Fibroblast of gingiva (primary cell): ENCODE data around the gene SLC35F3.

Experiments used
- DNase-seq: peaks from one replicate; pipeline ENCODE4 v3.0.0-alpha.2; 2011; ENCODE audit warnings: low read depth

The SLC35F3 gene

DNA sequence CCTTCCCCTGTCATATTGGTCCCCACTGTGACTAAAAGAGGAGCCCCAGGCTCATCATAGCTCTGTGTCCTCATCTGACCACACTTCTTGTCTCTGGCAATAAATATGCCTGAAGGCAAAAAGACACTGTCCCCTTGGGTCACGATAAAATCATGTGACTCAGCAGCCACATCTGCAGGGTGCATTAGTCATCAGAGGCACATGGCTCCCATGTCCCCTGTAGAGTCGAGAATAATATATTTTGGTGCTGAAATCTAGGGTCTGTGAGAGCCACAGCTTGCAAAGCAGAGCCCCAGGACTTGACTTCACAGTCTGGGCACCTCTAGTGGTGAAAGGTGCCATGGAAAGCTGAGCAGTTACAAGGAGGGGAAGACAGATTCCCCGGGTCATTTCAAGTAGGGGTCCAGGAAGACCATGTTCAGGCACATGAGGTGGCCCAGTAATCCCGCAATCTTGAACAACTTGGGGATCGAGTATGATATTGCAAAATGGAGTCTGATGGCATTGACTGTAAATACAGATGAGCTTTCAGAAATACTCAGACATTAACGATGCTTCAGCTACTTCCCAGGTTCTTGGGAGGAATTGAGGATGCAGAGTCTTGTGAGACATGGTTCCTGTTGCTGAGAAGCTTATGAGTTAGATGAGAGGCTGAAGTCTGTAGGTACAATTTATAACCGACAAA lies 68.6 kb downstream of the SLC35F3 start:
- no peak for DNase-seq

DNA sequence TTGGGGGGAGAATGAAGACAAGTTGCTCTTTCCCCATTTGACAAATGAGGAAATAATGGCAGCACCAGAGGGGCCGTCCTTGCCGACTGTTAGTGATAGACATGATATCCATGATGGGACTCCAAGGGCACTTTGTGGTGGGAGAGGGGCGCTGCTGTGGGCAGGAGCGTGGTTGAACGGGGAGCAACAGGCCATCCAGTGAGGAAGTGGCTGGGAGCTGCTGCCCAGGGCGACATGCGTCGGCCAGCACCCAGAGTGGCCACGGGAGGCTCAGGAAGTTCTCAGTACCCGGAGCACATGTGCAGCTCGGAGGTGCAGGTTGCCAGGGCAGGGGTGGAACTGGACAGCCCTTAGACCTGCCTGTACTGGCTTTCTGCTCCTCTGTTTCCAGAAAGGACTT lies 71.0 kb downstream of the SLC35F3 start:
- no peak for DNase-seq

DNA sequence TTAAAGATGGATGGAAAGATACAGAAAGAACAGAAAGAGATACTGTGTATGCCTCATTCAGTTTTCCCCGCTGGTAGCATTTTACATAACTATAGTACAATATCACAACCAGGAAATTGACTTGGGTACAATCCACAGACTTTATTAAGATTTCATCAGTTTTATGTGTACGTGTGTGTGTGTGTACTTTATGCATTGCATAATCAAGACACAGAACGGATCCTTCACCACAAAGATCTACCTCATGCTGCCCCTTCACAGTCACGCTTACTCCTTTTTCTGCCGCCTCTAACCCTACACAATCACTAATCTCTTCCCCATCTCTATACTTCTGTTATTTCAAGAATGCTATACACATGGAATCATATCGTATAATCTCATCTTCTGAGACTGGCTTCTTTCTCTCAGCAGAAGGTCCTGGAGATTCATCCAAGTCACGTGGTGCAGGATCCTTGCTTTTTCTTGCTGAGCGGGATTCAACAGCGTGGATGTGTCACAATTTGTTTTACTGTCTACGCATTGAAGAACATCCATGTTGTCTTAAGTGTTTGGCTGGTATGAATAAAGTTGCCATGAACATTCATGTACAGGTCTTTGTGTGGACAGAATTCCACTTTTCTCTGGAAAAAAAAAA lies 76.7 kb downstream of the SLC35F3 start:
- DNase-seq, result no peak

DNA sequence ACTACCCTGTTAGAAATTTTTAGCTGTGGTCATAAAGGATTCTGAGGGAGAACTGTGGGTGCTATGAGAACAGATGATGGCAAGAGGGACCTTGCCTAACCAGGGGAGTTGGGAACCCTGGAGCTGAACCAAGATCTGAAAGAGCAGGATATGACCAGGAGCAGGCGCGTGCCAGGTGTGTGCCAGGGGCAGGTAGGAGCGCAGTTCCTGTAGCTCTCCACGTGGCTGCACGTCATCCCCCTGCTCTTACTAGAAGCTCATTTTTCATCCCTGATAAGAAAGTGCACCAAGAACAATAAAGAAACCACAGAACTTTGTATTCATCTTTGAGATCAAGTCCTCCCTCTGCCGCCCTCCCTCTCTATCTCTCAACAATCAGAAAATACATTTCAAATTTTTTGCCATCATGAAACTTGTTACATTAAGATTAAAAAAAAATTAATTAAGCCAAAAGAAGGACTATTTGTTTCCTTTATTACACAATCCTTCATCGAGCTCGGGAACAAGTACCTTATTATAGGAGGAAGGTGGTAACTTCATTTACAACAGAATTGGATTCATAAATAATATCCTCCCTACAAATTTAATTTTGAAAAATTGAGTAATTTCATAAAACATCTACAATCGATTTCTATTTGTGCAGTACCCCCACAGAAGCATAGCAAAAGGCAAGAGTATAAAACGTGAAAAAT lies 78.5 kb downstream of the SLC35F3 start:
- no peak for DNase-seq

DNA sequence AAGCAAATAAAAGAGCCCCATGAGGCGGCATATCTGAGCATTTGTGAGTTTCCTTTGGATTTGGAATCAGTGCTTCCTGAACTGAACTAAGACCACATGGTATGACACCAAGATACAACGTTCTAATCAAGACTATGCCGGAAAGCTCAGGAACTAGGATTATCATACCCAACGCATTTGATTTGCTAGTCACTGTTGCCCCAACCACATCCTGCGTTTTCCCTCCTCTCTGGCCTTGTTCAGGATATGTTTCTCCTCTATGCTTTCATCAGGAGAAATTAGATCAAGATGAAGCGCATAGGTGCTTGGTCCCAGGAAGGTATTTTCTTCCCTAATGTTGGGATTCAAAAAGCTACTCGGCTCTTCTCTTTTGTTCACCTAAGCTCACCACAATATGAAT lies 79.3 kb downstream of the SLC35F3 start:
- no peak for DNase-seq

DNA sequence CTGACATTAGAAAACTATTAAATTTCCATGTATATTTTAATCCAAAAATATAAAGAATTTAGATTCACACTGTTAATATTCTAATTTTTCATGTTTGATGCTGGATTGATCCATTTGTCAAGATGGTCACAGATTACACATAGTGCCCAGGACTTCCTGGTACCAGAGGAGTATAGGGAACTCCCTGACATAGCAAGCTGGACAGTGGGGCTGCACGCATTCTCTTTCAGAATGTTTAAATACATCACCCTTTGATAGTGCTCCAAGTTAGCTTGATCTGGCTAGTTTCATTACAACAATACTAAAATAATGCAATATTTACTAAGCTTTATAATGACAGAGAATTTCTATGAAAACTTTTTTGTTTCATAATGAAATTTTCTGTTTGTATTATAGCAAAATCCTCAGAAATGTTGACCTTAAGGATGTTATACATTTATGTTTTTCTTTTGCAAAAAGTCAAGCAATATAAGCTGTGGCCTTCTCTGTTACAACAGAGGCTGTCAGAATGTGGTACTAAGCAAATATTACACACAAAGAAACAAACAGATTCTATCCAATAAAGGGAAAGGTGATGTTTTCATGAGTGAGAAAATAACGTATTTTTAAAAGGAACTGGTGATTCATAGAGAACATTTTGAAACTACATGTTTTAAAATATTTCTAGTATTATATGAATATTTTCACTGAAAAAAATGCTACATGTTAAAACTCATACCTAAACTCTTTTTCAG lies 84.7 kb downstream of the SLC35F3 start:
- DNase-seq, result no peak

DNA sequence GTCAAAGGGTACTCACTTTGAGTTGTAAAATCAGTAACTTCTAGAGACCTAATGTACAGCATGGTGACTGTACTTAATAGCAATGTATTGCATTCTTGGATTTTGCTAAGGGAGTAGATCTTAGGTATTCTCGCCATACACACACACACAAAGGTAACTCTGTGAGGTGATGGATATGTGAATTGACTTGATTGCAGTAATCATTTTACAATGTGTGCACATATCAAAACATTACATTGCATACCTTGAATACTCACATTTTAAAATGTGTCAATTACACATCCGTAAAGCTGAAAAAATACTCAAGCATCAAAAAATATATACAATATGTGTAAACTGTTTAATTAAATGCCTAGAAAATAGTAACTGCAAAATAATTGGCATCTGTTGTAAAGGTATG lies 86.0 kb downstream of the SLC35F3 start:
- no peak for DNase-seq

DNA sequence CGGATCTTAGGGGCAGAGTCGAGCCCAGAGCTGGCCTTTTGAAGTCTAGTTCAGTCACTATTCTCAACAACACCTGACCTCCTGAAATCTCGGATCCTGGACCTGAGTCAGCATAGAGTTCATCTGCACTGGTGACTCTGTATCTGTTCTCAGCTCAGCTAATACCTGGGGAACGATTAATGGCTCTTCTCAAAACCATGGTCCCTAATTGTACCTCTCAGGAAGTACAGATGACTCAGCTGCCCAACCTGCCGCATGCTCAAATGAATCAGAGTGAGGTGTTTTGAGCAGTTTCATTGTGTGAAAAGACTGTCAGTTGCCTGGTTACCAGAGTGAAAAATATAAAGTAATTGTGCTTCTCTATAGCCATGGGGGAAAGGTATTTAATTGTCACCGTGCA lies 89.2 kb downstream of the SLC35F3 start:
- no peak for DNase-seq

DNA sequence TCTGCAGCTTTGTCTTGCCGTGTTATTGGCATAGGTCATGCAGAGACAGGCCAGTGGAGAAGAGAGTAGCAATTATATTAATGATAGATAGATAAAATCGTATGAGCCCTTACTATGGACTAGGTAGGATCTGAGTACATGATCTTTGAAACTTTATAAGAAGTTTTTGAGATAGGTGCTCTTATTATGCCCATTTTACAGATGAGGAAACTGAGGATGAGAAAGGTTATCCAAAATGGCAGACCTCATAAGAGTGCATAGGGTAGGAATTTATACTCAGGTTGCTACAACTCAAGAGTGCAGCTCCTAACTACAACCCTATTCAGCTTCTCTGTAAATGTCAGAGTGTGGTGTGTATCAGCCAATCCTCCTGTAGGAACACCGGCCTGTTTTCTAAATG lies 89.6 kb downstream of the SLC35F3 start:
- no peak for DNase-seq

DNA sequence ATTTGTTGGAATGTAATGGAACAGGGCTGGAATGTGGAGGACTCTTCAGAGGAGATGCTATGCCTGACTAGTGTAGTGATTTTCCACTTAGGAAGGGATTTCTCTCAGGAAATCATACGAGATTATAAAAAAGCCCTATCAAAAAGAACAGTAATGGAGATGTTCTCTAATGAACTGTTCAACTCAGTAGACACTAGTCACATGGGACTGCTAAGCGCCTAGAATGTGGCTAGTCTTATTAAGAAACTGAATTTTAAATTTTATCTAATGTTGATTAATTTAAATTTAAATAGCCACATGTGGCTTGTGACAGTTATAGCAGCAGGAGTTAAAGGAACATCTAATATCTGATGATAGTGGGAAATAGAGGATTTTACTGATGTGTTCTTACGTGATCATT lies 94.0 kb downstream of the SLC35F3 start:
- no peak for DNase-seq

DNA sequence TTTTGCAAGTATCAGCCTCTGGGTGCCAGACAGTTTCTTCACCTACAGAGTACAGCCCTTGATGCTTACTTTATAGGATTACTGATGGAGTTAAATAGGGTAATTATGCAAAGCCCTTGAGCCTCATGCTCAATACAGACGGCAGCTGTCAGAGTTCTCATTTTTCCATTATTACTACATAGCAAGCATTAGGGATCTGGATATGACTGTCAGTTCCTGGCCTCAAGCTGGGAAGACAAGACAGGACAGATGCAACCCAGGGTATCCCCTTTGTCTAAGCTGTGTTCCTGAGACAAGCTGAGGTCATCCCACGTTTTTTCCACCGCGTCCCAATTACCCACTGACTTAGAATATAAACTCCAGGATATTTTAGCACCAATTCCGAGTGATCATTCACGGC lies 94.4 kb downstream of the SLC35F3 start:
- DNase-seq, result no peak

DNA sequence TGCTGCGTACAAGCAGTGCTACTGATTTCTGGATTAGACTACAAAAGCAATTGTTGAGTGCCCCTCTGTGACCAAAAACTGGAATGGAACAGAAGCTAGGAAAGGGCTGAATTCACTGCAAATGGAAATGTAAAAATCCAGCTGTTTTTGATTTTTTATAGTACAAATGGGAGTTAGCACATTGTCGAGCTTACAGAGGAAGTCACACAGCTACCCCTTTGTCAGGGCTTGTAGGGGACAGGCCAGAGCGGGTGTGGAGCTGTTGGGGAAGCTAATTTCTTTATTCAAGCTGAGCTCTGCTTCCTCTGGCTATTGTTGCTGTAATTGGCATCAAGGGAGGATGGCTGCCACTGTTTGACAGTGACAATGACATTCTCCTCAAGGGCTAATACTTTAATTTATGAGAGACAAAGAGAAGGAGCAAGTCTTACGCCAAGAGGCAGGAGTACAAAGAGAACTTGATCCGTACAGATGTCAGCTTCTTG lies 96.1 kb downstream of the SLC35F3 start:
- no peak for DNase-seq

DNA sequence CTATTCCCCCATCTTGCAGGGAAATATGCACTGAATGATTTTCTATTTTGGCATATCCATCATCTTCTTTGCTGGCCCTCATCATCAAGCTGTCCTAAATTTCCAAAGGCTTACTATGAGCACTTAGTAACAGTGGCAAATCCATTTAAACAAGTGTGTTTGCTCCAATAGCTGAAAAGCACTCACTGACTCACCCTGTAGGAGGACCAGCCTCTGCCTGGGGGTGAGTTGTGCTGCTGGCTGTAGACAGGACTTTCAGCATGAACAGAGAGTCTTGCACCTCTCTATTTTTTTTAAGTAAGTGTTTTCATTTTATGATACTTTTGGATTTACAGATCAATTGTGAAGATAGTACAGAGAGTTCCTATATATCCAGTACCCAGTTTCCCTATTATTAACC lies 97.3 kb downstream of the SLC35F3 start:
- no peak for DNase-seq

DNA sequence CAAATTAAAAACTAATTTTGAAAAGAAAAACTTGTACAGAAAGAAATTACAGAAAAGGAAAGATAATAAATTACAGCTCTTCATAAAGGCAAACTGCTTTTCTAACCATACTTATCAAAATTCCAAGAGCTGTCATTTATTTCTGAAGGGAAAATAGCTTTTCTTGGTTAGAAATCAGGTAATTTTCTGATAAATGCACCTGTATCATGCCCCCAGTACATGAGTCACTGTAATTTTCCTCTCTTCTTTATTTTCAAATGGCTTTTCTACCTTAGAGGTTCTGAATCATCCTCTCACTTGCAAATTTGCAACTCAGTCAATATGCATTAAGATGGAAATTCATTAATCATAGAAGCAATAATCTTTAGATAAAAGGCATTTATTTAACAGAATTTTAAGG lies 100.1 kb downstream of the SLC35F3 start:
- DNase-seq, result no peak

DNA sequence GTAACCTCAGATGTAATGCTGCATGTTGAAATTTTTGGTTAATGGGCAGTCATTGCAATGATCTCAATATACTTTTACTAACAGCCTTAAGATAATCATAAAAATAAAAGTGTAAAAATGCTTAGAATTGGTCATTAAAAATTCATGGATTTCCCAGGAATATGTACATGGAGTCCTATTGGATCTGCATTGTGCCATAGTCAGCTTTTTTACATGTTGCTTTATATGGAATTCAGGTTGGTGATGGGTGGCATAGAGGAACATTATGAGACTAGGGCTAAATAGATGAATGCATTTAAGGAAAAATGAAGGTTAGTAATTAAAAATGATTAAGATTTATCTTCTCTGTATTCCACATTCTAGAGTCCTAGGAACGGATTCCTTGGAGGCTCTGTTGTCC lies 103.2 kb downstream of the SLC35F3 start:
- DNase-seq, result no peak

DNA sequence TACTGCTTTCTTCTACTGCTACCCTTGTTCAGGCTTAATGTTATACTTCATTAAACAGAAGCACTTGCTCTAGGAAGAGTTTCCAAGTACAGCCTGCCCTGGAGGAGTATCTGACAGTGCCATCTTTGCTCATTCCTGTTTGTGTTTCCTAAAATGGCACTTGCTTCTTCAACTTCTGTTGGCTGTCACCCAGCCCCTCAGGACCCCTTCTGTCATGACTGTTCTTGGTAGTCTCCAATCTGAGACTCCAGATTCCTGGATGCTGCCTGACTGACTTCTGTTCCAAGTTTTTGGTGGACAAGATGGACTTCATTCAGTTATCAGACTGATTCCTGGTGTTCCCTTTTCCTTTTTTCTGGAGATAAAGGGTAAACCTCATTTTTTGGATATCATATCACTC lies 104.1 kb downstream of the SLC35F3 start:
- DNase-seq, result no peak

DNA sequence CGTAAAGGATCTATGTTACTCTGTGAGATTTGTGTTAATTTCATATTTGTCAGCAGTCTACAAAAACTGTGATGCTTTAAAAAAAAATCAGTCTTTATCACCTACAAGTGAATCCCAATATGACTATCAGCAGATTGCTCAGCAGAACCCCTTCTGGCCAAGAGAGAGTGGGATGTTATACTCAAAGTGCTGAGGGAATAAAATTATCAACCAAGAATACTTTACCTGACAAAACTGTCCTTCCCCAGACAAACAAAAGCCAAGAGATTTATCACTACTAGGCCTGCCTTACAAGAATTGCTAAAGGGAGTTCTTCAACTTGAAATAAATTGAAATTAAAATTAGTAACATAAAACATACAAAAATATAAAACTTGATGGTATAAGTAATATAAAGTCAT lies 105.2 kb downstream of the SLC35F3 start:
- no peak for DNase-seq

DNA sequence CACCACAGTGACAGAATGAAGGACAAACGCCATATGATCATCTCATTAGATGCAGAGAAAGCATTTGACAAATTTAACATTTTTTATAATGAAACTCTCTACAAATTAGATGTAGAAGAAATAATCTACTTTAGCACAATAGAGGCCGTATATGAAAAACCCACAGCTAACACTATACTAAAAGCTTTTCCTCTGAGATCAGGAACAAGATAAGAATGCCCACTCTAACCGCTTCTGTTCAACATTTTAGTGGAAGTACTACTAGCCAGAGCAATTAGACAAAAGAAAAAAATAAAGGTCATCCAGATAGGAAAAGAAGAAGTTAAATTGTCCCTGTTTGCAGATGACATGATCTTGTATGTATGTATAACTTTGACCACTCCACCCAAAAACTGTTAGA lies 109.7 kb downstream of the SLC35F3 start:
- no peak for DNase-seq

DNA sequence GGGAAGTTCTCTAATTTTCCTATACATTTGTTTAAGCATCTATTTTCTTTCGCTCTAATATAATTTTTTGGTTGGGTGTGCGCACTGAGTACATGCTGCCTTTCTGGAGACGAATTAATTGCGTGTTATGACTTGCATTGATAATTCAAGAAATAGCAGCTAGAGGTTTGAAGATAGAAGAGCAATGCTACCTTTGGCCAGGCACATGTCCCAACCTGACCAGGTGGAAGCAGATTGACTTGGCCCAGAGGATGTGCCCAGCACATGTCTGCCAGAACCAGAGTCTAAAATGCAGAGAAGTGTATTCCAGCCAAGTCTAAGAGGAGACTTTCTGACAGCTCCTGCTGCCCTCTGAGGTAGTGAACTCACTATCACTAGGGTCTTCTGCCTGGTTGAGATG lies 114.3 kb downstream of the SLC35F3 start:
- DNase-seq, result no peak

DNA sequence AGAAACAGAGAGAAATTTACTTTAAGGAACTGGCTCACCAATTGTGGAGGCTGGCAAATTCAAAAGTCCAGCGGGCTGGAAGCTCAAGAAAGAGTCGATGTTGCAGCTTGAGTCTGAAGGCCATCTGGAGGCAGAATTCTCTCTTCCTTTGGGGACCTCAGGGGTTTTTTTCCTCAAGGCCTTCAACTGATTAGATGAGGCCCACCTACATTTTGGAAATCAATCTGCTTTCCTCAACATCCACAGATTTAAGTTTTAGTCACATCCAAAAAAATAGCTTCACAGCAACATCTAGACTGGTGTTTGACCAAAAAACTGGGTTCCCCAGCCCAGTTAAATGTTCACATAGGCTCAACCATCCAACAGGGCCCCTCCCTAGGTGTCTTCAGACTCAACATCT lies 114.9 kb downstream of the SLC35F3 start:
- no peak for DNase-seq

DNA sequence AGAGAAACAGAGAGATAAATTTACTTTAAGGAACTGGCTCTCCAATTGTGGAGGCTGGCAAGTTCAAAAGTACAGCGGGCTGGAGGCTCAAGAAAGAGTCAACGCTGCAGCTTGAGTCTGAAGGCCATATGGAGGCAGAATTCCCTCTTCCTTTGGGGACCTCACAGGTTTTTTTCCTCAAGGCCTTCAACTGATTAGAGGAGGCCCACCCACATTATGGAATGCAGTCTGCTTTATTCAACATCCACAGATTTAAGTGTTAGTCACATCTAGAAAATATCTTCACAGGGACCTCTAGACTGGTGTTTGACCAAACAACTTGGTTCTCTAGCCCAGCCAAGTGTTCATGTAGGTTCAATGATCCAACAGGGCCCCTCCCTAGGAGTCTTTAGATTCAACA lies 117.8 kb downstream of the SLC35F3 start:
- DNase-seq, result no peak

DNA sequence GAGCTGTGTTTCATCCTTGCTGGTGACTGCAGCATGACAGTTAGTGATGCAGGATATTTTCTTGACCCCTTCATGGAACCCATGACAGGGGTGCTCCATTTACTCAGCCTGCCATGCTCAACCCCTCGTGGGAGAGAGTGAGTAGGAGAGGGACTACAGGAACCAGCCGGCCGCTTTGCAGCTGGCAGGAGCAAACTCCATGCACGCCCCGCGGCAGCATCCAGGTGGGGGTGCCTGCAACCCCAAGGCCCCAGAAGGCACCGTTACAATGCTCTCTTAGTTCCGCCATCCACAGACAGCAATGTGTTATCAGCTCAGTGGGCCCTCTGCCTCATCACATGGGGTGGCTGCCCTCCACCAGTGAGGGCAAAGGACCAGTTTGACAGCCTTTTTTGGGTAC lies 135.1 kb downstream of the SLC35F3 start:
- DNase-seq, result no peak
